GM18861 (cell line): ENCODE data around the gene PTRHD1.
"Not testable (repeated sequence)": the region's sequence is repeated elsewhere in the genome, so short reads cannot be mapped to it uniquely, and the experiment has no call there.

Experiments
- ATAC-seq: cut with Tn5 transposase; IDR thresholded peaks from one replicate; pipeline ENCODE4 v1.9.1; 2021; ENCODE audit not compliant: unreplicated experiment

PTRHD1 gene

GRCh38 chr2:24792874-24793760 lies at the start of gene PTRHD1, which contains the start of gene CENPO:
TSS of gene PTRHD1 (minus strand) at chr2:24793391. CDS start at chr2:24793377, 14 bp downstream.
TSS of gene CENPO (plus strand) at chr2:24793425. CDS start at chr2:24793920, 495 bp downstream.
- peak; percentile 88 for ATAC-seq

DNA sequence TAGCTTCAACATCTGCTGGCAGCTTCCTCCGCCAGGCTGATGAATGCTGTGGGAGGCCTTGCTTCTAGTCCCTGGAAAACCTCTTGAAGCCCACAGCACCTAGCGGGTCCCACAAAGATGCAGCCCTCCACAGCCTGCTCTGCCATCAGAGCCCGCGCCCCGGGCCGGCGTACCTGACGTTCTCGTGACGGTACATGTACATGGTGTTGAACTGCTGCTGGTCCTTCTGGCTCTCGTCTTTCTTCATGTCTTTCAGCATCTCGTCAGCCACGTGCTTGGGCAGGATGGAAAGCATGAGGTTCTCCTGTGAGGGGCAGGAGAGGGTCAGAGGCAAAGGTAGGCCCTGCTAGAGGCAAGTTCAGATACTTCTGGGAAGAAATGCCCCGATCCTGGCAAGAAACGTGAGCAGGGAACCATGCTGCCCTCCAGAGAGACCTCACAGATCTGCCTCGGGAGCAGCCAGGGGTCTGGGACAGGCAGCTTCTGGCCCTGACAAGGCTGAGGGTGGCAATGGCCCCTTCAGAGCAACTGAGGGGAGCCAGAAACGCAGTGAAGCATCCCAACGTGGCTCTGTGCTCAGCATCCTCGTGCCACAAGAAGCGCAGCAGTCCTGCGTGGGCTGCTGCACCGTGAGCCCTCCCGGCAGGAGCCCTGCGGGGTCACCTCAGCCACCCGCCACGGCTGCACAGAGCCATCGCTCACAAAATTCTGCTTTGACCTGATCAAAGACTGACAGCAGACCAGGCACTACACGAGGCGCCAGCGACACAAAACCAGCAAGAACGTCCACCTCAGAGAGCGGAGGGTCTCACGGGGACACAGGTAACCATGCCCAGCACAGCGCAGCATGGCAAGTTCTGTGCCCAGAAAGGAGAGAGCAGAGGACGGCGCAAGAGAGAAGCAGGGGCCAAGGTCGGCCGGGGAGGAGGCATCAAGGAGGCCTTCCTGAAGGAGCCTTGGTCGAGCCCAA lies 49.2 kb upstream of the PTRHD1 start:
- no peak for ATAC-seq

DNA sequence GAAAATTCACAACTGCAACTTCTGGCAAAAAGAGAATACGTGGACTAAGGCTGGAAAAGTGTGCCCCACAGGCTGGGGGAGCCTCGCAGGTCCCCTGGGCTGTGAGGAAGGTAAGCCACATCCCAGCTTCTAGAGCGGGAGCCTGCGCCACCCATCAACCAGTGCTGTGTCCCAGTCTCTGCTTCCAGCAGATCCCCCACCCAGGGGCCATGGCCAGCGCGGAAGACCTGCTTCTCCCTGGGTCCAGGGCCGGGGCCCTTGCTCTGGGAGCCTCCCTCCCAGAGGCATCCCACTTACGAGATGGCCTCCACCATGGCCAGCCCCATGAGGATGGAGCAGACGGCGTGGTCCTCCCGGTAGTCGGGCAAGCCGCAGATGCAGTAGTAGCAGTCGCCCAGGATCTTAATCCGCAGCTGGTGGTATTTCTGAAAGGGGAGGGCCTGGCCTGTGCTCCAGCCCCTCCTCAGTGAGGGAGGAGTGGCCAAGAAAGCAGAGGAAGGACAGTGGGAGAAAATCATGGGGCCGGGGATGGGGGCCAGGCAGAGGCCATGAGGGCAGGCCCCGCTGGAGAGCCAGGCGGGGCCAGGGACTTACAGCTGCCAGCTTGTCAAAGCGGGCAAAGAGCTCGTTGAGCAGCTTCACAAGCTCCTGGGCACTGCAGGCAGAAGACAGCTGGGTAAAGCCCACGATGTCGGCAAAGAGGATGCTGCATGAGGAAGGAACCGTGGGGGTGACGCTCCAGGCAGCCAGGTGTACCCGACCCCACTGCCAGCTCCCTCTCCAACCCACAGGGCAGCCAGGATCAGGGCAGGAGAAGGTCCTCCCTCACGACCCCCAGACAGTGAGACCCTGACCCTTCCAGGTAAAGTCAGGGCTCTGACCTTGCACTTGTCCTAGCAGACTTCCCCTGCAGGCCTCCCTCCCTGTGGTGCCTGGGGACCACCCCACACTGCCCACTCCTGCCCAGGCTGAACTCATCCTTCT lies 48.1 kb upstream of the PTRHD1 start:
- ATAC-seq = no peak

DNA sequence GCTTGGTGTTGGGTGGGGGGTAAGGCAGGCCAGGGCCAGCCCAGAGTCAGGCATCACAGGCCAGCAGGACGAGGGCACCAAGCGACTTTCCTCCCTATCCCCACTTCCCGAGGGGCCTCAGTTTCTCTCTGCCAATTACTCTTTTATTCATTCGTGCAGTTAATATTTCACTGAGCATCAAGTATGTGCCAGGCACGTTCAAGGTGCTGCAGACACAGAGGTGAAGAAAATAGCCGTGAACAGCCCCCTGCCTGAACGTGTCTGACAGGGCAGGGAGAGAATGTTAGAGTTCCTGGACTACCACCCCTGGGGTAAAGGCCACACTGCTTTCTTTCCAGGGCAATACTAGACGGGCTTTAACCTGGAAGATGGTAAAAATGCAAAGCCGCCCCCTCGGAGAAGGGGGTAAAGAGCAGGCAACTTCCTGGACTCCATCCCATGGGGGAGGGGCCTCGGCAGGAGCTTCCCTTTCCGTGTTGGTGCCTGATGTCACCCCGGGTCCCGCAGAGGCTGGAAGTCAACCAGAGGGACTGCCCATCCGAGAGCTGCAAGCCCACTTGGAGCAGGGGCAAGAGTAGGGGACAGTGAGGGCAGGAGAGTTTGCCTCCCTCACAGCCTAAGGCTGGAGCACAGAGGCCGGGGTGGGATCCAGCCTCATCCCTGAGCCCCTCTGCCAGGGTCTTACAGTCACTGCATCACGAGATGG lies 47.1 kb upstream of the PTRHD1 start:
- no peak for ATAC-seq

GRCh38 chr2:24839729-24840128 lies 46.5 kb upstream of the PTRHD1 start:
- no peak for ATAC-seq

- ATAC-seq = no peak
Observed at GRCh38 chr2:24838541-24838940, 45.4 kb upstream of the PTRHD1 start.

DNA sequence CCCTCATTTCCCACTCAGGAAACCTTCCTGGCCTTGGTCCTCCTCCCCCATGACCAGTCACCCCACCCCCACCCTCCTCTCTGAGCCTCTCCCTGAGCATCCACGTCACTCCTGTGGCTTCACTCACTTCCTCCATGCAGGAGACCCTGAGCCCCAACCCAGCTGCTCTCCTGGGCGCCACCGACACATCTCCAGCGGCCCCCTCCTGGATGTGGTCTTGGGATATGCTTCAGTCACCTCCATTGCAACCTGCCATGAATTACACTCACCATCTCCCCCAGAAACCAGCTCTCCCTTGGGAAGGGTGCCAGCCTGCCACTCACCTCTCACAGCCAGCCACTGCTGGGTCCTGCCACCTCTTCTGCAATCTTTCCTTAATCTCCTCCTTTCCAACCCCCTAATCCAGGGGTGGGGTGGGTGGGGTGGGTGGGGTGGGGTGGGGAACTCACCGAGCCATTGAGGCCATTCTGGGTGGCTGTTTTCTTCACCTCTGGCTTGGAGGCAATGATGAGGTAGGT lies 44.9 kb upstream of the PTRHD1 start:
- no peak for ATAC-seq

GRCh38 chr2:24836706-24837105 lies 43.5 kb upstream of the PTRHD1 start:
- ATAC-seq = no peak

DNA sequence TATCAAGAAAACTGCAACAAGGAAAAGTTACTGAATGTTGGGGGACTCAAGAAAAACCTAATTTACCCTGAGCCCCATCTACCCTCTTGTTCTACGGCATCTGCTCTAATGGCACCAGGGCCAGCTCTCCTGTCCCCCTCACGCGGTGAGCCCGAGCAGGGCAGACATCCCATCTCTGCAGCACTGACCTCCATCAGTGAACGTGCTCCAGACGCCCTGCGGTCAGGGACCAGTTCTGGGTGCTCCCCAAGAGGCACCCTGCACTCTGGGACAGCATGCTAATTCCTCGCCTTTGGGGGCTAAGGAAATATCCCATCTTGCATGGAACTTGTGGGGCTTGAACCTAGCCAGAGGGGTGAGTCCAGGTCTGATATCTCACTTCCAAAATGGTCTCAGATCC lies 43.0 kb upstream of the PTRHD1 start:
- ATAC-seq = no peak

DNA sequence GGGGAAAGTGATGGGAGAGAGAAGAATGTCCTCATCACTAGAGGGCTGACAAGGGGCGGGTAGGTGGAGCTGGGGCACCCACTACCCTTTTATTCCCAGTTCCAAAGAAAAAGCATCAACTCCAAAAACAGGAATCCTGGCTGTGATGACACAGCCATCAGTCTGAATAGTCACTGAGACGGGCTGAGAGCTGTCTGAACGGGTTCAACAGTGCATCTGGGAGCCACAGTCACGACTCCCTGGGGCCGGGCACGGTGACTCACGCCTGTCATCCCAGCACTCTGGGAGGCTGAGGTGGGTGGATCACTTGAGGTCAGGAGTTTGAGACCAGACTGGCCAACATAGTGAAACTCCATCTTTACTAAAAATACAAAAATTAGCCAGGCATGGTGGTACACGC lies 42.2 kb upstream of the PTRHD1 start:
- not testable (repeated sequence) for ATAC-seq

DNA sequence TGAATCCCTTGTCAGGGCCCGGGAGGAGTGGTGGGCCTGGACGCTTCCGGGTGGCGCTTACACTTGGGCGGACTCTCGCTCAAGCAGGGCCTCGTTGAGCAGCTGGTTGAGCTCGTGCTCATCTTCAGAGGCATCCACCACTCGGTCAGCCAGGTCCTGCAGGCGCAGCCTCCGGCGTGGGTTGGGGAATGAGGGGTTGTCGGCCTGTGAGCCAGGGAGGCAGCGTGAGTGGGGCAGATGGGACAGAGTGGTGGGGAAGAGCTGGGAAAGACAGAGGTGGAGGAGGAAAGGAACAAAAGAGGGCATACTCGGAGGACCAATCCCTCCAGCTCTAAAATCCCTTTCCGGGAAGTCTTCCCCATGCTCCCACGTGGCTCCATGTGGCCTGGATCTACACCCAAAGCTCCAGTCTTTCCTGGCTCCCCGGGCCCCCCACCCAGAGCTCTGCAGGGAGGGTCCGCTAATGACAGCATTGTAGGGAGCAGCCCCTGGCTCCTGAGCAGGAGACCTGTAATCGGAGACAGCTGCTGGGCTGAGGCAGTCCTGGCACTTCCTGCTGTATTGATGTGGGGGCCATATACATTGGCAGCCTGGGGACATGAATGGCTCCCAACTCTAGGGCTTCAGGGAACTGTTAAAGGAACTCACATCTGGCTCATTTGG lies 41.7 kb upstream of the PTRHD1 start:
- ATAC-seq = no peak

DNA sequence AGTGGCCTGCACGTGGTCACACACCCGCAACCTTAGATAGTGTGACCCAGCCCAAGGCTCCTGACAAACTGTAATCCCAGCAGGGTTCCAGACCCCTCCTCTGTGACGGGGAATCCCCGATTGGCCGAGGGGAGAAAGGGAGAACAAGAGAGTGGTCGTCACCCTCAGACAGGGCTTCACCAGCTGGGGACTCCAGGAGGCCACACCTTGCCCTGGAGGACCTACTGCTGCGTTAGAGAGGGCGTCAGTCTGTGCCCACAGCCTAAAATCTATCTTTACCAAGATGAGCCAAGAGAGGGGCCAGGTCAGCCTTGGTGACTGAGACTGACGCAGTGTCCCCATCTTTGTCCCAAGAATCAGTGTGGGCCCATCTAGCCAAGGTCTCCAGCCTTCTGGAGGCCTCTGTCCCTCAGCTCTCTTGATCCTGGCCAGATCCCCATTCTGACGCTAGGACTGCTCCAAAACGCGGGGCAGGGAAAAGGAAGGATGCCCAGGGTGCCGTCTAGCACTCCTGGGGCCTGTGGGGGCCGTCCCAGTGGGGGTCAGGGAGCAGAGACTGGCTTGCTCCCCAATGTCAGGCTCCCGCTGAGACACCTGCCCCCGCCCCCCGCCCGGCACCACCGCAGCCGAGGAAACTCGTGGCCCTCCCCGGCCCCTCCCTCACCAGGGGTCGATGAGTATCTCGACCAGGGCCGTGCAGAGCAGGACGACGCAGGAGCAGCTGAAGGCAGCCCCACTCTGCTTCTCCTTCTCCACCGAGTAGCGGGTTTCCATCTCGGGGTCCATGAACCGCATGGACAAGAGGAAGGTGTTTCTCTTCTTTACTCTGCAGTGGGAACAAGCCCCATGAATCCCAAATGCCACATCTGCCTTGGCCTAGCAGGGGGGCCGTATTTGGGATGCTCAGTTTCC lies 40.9 kb upstream of the PTRHD1 start:
- no peak for ATAC-seq

GRCh38 chr2:24832931-24833701 lies 39.9 kb upstream of the PTRHD1 start:
- ATAC-seq = no peak

GRCh38 chr2:24832521-24832920 lies 39.3 kb upstream of the PTRHD1 start:
- ATAC-seq = no peak

DNA sequence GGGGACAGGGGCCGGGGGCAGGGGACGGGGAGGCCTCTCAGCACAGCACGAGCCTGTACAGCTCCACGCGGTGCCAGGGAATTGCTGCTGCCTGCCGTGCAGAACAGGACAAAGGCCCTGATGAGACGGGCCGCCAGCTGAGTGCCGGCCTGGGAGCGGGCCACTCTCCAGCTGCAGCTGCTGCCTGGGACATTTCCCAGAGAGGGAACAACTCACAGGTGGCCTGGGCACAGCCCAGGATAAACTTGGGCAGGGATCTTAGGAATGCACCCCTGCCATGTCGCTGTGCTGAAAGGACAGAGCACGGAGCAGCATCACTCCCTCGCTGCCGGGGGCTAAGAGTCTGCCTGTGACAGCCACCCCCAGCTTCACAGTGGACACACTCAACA lies 38.9 kb upstream of the PTRHD1 start:
- no peak for ATAC-seq

GRCh38 chr2:24831221-24832072 lies 38.3 kb upstream of the PTRHD1 start:
- no peak for ATAC-seq
